ENCODE results near the gene TAF11L3. TPM values are rescaled to one million over a fixed set of nuclear protein-coding genes. Genes with fewer than 3 reads are reported as not detected.

Gene TAF11L3
- total and polyA plus RNA-seq, 4 donors = not detected

DNA sequence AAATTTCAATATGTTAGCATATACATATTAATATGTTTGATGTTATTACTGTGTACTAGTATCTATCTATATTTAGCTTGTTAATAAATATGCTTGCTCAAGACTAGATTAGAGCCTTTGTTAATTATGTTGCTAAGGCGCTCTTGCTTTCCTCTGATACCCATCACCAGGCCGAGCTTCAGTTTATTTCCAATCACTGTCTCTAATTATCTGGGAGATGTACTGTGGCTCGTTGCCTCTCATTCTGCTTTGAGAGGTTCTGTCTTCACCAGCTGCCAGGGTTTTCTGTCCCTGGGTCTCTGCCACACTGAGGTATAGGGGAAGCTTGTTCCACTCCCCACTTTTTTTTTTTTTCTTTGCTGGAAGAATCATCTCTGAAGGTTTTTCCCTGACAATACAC lies 41.1 kb upstream of the TAF11L3 start:
- H3K9ac ChIP-seq (ENCODE audit: low read depth in 1 of 2, low read length in 2 of 2) = no peak overlapping the region
- no peaks in the 10 kb centered on the region for H3K4me1 ChIP-seq (ENCODE audit: control insufficient read depth in 4 of 4, insufficient read depth in 4 of 4, low read length in 3 of 4)
- no peak overlapping the region for H3K4me3 ChIP-seq (ENCODE audit: low read depth in 1 of 3, low read length in 3 of 3)
- H3K27ac ChIP-seq (ENCODE audit: low read depth in 1 of 2, low read length in 2 of 2) = no peak overlapping the region
- TF ChIP-seq NR2F2 (IDR thresholded peaks at IDR 0.05) = no peak
- TF ChIP-seq FOXA2 (IDR thresholded peaks at IDR 0.05) = no peak
- TF ChIP-seq HNF4G (IDR thresholded peaks at IDR 0.05) = no peak
- TF ChIP-seq, protein P1, sequence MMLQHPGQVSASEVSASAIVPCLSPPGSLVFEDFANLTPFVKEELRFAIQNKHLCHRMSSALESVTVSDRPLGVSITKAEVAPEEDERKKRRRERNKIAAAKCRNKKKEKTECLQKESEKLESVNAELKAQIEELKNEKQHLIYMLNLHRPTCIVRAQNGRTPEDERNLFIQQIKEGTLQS (IDR thresholded peaks at IDR 0.05) = no peak
- no peak for TF ChIP-seq SP1 (IDR thresholded peaks at IDR 0.05)
- no peak for TF ChIP-seq HNF4A (conservative IDR thresholded peaks at IDR 0.05)
- no peak for TF ChIP-seq RAD21 (IDR thresholded peaks at IDR 0.05)
- no peak for TF ChIP-seq FOXA1 (IDR thresholded peaks at IDR 0.05)
- no peak for TF ChIP-seq GABPA (IDR thresholded peaks at IDR 0.05 in 1 of 2, conservative IDR thresholded peaks at IDR 0.05 in 1 of 2)
- no peak for TF ChIP-seq TAF1 (conservative IDR thresholded peaks at IDR 0.05)
- TF ChIP-seq, protein P2, sequence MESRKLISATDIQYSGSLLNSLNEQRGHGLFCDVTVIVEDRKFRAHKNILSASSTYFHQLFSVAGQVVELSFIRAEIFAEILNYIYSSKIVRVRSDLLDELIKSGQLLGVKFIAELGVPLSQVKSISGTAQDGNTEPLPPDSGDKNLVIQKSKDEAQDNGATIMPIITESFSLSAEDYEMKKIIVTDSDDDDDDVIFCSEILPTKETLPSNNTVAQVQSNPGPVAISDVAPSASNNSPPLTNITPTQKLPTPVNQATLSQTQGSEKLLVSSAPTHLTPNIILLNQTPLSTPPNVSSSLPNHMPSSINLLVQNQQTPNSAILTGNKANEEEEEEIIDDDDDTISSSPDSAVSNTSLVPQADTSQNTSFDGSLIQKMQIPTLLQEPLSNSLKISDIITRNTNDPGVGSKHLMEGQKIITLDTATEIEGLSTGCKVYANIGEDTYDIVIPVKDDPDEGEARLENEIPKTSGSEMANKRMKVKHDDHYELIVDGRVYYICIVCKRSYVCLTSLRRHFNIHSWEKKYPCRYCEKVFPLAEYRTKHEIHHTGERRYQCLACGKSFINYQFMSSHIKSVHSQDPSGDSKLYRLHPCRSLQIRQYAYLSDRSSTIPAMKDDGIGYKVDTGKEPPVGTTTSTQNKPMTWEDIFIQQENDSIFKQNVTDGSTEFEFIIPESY (IDR thresholded peaks at IDR 0.05) = no peak
- TF ChIP-seq RXRA (IDR thresholded peaks at IDR 0.05) = no peak
- H3K9me3 ChIP-seq (ENCODE audit: control insufficient read depth in 4 of 4, low read length in 3 of 4) = no peaks in the 10 kb centered on the region
- H3K36me3 ChIP-seq (ENCODE audit: control insufficient read depth in 4 of 4, insufficient read depth in 3 of 4, low read depth in 1 of 4, low read length in 3 of 4) = no peaks in the 10 kb centered on the region
- peaks cover 0 to 2% (median 0%) of the 10 kb centered on the region in 4 donors for H3K27me3 ChIP-seq (ENCODE audit: control insufficient read depth in 4 of 4, insufficient read depth in 4 of 4, low read length in 3 of 4)
- DNase-seq (ENCODE audit: low spot score) = no peak
- 75% methylated on average over 3 of the region's 3 CpGs for WGBS

DNA sequence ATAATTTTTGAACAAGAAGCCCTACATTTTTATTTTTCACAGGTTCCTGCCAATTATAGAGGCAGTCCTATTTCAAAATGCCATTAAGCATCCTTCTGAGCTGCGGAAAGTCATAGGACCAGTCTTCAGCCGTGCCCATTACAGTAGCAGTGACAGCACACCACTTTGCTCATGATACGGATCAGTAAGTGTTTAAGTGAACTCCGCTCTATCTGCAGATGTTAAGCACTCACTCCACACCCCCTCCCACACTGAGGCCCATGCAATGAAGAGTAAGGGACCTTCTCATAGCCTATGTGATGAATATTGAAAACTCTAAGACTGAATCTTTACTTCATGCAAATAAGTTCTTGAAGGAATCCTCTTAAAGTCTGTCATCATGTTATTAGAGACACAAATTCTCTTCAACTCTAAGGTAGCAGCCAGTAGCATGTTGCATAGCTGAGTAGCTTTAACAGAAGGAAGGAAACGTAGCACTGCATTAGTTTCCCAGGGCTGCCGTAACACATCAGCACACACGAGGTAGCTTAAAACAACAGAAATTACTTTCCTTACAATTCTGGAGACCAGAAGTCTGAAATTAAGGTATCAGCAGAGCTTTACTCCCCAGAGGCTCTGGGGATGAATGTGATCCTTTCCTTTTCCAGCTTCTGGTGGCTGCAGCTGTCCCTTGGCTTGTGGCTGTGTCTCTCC lies 40.4 kb upstream of the TAF11L3 start:
- peaks cover 0 to 2% (median 0%) of the 10 kb centered on the region in 4 donors for H3K27me3 ChIP-seq (ENCODE audit: control insufficient read depth in 4 of 4, insufficient read depth in 4 of 4, low read length in 3 of 4)
- no peaks in the 10 kb centered on the region for H3K36me3 ChIP-seq (ENCODE audit: control insufficient read depth in 4 of 4, insufficient read depth in 3 of 4, low read depth in 1 of 4, low read length in 3 of 4)
- no peak overlapping the region for H3K4me3 ChIP-seq (ENCODE audit: low read depth in 1 of 3, low read length in 3 of 3)
- no peak overlapping the region for H3K9ac ChIP-seq (ENCODE audit: low read depth in 1 of 2, low read length in 2 of 2)
- H3K27ac ChIP-seq (ENCODE audit: low read depth in 1 of 2, low read length in 2 of 2) = no peak overlapping the region
- H3K4me1 ChIP-seq (ENCODE audit: control insufficient read depth in 4 of 4, insufficient read depth in 4 of 4, low read length in 3 of 4) = no peaks in the 10 kb centered on the region
- H3K9me3 ChIP-seq (ENCODE audit: control insufficient read depth in 4 of 4, low read length in 3 of 4) = no peaks in the 10 kb centered on the region
- no peak for DNase-seq (ENCODE audit: low spot score)
- TF ChIP-seq TAF1 (conservative IDR thresholded peaks at IDR 0.05) = no peak
- TF ChIP-seq, protein P1 (IDR thresholded peaks at IDR 0.05) = no peak
- 63% methylated on average over 7 of the region's 7 CpGs for WGBS

DNA sequence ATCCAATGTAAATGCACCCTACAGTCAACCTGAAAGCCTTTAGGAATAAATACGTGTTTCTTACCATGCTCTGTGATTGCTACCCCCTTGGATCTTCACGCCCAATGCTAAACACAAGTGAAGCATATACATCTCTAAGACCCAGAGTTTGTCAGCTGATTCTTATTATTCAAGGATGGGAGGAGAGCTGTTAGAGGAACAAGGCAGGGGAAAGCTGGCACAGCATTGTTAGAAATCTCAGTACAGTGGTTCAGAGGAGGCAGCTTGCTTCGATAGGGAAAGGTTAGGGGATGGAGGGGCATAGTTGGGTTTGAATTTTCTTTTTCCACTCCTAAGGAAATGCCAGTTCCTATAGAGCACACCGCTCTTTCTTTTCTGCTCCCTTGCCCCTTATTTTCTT lies 36.8 kb upstream of the TAF11L3 start:
- no peak for DNase-seq (ENCODE audit: low spot score)
- H3K4me3 ChIP-seq (ENCODE audit: low read depth in 1 of 3, low read length in 3 of 3) = no peak overlapping the region
- H3K36me3 ChIP-seq (ENCODE audit: control insufficient read depth in 4 of 4, insufficient read depth in 3 of 4, low read depth in 1 of 4, low read length in 3 of 4) = no peaks in the 10 kb centered on the region
- TF ChIP-seq NR2F2 (IDR thresholded peaks at IDR 0.05) = no peak
- no peak for TF ChIP-seq FOXA1 (IDR thresholded peaks at IDR 0.05)
- TF ChIP-seq, protein P2 (IDR thresholded peaks at IDR 0.05) = no peak
- TF ChIP-seq, protein P3, sequence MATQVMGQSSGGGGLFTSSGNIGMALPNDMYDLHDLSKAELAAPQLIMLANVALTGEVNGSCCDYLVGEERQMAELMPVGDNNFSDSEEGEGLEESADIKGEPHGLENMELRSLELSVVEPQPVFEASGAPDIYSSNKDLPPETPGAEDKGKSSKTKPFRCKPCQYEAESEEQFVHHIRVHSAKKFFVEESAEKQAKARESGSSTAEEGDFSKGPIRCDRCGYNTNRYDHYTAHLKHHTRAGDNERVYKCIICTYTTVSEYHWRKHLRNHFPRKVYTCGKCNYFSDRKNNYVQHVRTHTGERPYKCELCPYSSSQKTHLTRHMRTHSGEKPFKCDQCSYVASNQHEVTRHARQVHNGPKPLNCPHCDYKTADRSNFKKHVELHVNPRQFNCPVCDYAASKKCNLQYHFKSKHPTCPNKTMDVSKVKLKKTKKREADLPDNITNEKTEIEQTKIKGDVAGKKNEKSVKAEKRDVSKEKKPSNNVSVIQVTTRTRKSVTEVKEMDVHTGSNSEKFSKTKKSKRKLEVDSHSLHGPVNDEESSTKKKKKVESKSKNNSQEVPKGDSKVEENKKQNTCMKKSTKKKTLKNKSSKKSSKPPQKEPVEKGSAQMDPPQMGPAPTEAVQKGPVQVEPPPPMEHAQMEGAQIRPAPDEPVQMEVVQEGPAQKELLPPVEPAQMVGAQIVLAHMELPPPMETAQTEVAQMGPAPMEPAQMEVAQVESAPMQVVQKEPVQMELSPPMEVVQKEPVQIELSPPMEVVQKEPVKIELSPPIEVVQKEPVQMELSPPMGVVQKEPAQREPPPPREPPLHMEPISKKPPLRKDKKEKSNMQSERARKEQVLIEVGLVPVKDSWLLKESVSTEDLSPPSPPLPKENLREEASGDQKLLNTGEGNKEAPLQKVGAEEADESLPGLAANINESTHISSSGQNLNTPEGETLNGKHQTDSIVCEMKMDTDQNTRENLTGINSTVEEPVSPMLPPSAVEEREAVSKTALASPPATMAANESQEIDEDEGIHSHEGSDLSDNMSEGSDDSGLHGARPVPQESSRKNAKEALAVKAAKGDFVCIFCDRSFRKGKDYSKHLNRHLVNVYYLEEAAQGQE (IDR thresholded peaks at IDR 0.05) = no peak
- no peak for TF ChIP-seq SP1 (IDR thresholded peaks at IDR 0.05)
- TF ChIP-seq TAF1 (conservative IDR thresholded peaks at IDR 0.05) = no peak
- TF ChIP-seq, protein P4, sequence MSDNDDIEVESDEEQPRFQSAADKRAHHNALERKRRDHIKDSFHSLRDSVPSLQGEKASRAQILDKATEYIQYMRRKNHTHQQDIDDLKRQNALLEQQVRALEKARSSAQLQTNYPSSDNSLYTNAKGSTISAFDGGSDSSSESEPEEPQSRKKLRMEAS (IDR thresholded peaks at IDR 0.05) = no peak
- TF ChIP-seq JUND (IDR thresholded peaks at IDR 0.05) = no peak
- TF ChIP-seq, protein P5, sequence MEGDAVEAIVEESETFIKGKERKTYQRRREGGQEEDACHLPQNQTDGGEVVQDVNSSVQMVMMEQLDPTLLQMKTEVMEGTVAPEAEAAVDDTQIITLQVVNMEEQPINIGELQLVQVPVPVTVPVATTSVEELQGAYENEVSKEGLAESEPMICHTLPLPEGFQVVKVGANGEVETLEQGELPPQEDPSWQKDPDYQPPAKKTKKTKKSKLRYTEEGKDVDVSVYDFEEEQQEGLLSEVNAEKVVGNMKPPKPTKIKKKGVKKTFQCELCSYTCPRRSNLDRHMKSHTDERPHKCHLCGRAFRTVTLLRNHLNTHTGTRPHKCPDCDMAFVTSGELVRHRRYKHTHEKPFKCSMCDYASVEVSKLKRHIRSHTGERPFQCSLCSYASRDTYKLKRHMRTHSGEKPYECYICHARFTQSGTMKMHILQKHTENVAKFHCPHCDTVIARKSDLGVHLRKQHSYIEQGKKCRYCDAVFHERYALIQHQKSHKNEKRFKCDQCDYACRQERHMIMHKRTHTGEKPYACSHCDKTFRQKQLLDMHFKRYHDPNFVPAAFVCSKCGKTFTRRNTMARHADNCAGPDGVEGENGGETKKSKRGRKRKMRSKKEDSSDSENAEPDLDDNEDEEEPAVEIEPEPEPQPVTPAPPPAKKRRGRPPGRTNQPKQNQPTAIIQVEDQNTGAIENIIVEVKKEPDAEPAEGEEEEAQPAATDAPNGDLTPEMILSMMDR (IDR thresholded peaks at IDR 0.05; ENCODE audit: low read depth, low read length, missing input control) = no peak
- TF ChIP-seq RAD21 (IDR thresholded peaks at IDR 0.05) = no peak
- no peaks in the 10 kb centered on the region for H3K4me1 ChIP-seq (ENCODE audit: control insufficient read depth in 4 of 4, insufficient read depth in 4 of 4, low read length in 3 of 4)
- H3K27me3 ChIP-seq (ENCODE audit: control insufficient read depth in 4 of 4, insufficient read depth in 4 of 4, low read length in 3 of 4) = no peaks in the 10 kb centered on the region
- H3K27ac ChIP-seq (ENCODE audit: low read depth in 1 of 2, low read length in 2 of 2) = no peak overlapping the region
- no peaks in the 10 kb centered on the region for H3K9me3 ChIP-seq (ENCODE audit: control insufficient read depth in 4 of 4, low read length in 3 of 4)
- 78% methylated on average over 4 of the region's 4 CpGs for WGBS
- no peak overlapping the region for H3K9ac ChIP-seq (ENCODE audit: low read depth in 1 of 2, low read length in 2 of 2)
